GM10266 (cell line): ENCODE results near the gene RER1.

Source experiments
- DNase-seq: peaks from one replicate; pipeline ENCODE4 v3.0.0; 2012; ENCODE audit errors: extremely low spot score
- TF ChIP-seq, protein P1 (sequence below): IDR thresholded peaks from 2 replicates; pipeline ENCODE4 v1.5.1; 2012; ENCODE audit warnings: mild to moderate bottlenecking, low read depth; ENCODE audit not compliant: control insufficient read depth, insufficient read depth; ENCODE audit errors: missing control alignments

RER1 gene

DNA sequence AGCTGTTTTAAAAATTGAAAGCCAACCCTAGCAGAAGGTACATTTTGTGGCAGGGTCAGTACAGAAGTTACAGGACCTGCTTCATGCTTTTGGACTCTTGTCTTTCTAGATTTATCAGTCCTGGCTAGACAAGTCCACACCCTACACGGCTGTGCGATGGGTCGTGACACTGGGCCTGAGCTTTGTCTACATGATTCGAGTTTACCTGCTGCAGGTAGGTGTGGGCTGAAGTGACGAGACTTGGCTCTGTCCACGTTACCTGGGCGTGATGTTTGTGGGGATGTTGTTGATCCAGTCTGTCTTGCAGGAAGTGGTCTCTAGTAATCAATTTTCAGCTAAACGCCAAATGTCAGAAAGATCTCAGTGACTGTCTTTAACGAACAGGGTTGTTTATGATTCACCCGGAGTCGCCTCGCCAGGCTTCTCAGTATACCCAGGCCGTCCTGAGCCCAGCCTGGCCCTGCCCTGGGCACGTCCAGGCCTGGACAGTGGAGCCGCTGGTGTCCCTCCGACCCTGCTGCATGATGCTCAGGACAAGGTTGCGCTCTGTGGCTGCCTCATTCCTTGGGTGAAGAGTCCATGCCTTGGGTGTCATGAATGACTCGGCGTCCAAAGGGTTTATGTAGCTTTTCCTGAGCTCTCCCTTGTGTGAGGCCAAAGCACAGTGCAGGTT is 5.5 kb downstream of the RER1 start:
- no peak for DNase-seq
- TF ChIP-seq, protein P1, sequence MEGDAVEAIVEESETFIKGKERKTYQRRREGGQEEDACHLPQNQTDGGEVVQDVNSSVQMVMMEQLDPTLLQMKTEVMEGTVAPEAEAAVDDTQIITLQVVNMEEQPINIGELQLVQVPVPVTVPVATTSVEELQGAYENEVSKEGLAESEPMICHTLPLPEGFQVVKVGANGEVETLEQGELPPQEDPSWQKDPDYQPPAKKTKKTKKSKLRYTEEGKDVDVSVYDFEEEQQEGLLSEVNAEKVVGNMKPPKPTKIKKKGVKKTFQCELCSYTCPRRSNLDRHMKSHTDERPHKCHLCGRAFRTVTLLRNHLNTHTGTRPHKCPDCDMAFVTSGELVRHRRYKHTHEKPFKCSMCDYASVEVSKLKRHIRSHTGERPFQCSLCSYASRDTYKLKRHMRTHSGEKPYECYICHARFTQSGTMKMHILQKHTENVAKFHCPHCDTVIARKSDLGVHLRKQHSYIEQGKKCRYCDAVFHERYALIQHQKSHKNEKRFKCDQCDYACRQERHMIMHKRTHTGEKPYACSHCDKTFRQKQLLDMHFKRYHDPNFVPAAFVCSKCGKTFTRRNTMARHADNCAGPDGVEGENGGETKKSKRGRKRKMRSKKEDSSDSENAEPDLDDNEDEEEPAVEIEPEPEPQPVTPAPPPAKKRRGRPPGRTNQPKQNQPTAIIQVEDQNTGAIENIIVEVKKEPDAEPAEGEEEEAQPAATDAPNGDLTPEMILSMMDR, result no peak

DNA sequence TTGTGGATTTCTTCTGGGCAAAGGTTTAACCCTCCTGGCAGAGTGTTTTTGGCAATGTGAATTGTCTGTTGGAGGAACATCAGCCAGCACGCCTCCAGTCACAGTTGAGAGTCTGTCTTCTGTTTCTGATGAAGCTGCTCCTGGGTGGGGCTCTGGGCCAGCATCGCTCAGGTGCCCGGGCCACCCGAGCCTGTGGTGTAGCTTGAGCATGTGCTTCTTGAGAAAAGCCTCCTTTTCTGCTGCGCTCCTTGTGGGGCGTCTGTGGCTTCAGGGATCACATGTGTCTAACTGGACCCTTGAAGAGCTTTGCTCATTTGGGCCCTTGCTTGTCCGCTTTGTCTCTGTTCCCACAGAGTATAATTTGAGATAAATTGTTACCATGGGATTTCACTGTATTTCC is 7.2 kb downstream of the RER1 start:
- DNase-seq, result no peak
- TF ChIP-seq, protein P1, result no peak

DNA sequence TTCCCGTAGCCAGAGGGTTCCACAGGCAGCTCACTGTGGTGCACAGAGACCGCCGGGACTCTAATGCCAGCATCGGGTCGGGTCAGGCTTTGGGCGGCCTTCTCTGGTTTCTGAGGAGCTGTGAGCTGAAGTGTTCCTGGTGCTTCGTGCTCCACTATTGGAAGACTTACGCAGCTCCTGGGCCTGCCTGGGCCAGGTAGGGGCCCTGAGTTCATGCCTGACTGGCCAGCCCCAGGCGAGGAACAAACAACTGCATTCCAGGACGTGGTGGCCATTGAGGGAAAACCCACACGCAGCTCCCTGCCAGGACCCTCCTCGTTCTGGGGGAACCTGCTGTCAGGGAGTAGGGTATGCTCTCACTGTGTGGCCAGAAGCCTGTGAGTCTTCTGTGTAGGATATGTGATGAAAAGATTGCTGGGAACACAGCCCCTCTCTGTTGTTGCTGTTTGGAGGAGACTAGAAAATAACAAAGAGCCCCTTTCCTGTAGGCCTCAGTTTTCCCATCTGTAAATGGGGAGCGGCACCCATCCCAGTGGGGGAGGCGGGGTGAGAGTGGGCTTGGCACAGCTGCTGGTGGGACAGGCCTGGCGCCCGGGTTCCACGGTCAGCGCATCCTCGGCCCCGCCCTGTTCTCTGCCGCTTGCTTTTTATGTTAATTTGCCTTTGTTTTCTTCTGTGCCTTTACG is 8.4 kb downstream of the RER1 start:
- TF ChIP-seq, protein P1, result no peak
- no peak for DNase-seq

DNA sequence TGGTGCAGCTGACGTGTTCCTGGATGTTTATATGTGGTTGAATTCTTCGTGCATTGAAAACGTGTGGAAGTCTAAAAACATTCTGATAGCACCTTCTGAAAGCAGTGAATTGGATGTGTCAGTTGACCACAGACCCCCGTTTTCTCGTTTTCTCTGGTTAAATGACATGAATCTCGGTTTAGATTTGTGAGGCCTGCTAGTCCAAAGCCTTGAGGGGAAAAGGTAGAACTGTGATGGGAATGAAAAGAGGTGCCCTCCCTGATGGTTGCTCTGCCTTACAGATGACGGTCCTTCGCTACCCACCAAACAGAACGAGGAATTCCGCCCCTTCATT is 8.9 kb downstream of the RER1 start:
- TF ChIP-seq, protein P1, result no peak
- DNase-seq, result no peak

DNA sequence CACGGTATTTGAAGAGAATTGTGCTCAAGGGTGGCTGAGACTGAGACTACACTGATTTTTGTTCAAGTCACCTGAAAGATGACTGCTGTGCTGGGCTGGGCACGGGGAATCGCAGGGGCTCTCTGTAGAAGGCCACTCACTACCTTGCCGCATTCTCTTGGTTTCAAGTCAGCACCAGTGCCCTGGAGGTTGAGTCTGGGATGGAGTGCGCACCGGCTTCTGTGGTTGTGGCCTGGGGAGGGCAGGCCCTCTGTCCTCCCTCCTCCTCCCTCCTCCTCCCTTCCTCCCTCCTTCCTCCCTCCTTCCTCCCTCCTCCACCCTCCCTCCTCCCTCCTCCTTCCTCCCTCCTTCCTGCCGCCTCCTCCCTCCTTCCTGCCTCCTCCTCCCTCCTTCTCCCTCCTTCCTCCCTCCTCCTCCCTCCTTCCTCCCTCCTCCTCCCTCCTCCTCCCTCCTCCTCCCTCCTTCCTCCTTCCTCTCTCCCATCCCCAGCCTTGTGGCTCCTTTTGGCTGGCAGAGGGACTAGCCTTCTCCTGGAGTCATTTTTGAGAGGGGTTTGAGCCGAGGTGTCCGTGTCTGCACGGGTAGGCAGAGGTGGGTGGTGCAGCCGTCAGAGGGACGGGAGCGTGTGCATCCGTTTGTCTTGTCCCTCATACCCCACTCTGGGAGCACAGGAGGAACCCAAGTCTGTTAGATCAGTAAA is 9.5 kb downstream of the RER1 start:
- no peak for DNase-seq
- TF ChIP-seq, protein P1, result no peak

DNA sequence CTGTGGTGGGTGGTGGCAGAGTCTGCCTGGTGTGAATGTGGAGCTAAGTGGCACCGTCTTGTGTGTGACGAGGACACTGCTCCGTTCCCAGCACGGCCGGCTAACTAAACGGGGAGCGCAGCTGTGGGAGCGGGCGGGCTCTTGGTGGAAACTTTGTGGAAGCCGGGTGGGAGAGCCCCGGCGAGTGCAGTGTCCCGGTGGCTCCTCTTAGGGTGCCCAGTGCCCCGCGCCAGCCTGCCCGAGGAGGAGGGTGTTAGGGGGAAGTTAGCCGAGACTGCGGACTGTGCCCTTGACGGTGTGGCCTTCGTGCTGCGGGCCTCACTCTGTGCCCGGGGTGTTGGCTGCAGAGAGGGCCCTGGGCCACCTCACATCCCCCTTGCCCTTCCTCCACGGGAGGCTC is 10.8 kb downstream of the RER1 start:
- DNase-seq, result no peak

DNA sequence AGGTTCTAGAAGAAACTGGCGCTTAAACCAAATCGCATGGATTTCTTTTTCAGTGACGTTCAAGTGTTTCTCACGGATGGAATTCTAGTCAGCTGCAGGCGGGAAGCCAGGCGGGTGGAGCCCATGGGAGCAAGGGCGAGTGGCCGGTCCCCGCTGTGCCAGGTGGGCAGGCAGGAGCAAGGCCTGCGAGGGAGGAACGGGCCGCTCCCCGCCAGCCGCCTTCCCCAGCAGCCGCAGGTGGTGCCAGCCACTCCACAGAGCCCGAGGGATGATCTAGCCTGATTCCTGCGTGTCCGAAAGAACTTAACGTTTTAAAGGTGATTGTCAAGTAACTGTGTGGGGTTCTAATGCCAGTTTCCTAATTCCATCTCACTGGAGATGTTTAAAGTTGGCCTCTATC is 11.6 kb downstream of the RER1 start:
- no peak for DNase-seq
- TF ChIP-seq, protein P1, result no peak

More for the DNA sequence above, 10.8 kb downstream of the RER1 start:
- TF ChIP-seq, protein P1, result no peak
